ENCODE data around the gene DDIT4. TPM values are rescaled to one million over a fixed set of nuclear protein-coding genes. Genes with fewer than 3 reads are reported as not detected.

Gene DDIT4
- total RNA-seq, 1 donor from 2014 or later: 280 TPM

DNA sequence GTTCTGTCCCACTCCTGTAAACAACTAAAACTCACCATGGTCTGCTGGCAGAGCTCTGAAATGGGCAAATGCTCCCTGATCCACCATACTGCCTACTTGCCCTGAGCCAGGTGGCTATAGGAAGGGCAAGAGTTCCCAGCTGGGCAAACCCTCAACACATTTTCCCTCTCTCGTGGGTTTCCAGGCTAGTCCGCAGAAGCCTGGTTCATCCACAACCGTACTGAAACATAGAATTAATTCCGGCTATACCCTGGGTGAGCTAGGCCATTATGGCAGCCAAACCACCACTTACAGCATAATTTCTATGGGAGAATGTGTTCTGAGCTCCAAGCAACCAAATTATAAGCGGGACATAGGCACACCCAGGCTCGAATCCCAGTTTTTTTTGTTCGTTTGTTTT lies 20.1 kb upstream of the DDIT4 start:
- Histone ChIP-seq H3K4me3 (ENCODE audit: low read depth, low read length) (no peak overlapping the region), H3K36me3 (ENCODE audit: control insufficient read depth, insufficient read depth, low read length) (no peaks in the 10 kb centered on the region), H3K27me3 (ENCODE audit: control insufficient read depth, insufficient read depth, low read length) (no peaks in the 10 kb centered on the region)
- DNase-seq (ENCODE audit: low read depth): no peak
- TF ChIP-seq, protein P1, sequence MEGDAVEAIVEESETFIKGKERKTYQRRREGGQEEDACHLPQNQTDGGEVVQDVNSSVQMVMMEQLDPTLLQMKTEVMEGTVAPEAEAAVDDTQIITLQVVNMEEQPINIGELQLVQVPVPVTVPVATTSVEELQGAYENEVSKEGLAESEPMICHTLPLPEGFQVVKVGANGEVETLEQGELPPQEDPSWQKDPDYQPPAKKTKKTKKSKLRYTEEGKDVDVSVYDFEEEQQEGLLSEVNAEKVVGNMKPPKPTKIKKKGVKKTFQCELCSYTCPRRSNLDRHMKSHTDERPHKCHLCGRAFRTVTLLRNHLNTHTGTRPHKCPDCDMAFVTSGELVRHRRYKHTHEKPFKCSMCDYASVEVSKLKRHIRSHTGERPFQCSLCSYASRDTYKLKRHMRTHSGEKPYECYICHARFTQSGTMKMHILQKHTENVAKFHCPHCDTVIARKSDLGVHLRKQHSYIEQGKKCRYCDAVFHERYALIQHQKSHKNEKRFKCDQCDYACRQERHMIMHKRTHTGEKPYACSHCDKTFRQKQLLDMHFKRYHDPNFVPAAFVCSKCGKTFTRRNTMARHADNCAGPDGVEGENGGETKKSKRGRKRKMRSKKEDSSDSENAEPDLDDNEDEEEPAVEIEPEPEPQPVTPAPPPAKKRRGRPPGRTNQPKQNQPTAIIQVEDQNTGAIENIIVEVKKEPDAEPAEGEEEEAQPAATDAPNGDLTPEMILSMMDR (IDR thresholded peaks at IDR 0.05; ENCODE audit: insufficient read depth, low read length, poor library complexity, severe bottlenecking): no peak

DNA sequence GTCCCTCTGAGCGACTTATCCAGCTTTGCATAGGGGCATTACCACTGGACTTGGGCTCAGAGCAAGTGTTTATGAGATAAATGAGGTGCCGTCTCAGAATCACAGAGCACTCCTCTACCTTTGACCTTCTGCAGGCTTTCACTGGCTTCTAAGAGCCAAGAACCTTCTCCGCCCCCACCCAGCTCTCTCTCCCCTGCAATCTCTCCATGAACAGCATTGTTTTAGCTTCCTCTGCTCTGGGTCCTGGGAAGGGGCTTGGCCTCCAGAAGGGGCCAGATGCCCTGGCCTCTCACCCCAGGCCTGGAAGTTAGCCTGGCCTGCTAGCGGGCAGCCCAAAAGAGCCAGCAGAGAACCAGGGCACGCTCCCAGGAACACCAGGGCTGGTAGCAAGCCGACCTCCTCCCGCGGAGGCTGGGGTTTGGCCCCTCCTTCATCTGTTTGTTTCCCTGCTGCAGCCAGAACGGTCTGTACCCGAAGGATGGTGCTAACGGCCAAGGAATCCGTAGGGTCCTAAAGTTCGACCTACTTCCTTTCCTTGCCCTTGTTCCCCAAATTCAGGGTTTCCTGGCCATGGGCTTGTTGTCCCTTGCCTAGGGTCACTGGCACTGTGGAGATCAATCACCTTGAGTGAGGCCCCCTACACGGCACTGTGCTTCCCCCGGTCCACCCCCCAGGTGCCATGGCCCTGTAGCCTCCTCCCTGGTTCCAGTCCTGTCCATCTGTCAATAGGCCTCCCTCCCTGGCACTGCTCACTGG lies 18.7 kb upstream of the DDIT4 start:
- no peak for DNase-seq (ENCODE audit: low read depth)
- Histone ChIP-seq H3K4me3 (ENCODE audit: low read depth, low read length) (no peak overlapping the region), H3K27me3 (ENCODE audit: control insufficient read depth, insufficient read depth, low read length) (no peaks in the 10 kb centered on the region), H3K36me3 (ENCODE audit: control insufficient read depth, insufficient read depth, low read length) (no peaks in the 10 kb centered on the region)
- TF ChIP-seq, protein P1 (IDR thresholded peaks at IDR 0.05; ENCODE audit: insufficient read depth, low read length, poor library complexity, severe bottlenecking): no peak

DNA sequence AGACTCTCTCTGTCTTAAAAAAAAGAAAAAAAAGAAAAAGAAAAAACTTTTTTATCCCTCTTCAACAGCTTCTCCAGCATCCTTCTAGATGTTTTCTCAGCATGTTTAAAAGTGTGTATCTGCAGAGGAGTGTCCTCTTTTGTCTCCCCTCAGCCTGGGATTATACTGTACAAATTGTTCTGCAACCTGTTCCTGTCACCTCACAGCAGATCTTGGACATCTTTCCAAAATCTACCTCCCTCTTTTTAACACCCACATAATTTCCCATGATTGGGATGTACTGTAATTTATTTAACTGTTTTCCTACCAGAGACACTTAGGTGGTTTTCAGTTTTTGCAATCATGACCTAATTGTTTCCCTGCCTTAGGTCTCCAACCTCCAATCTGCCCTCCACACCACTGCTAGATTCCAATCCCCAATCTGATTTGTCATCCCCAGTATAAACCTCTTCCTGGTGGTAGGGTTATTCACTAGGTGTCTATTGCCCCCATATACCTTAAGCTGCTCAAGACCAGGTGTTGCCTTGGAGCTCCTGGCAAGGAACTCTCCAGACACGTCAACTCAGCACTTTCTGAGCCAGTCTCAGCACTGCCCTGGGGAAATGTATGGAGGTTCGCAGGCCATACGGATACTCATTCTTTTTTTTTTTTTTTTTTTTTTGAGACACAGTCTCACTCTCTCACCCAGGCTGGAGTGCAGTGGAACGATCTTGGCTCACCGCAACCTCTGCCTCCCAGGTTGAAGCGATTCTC lies 17.6 kb upstream of the DDIT4 start:
- Histone ChIP-seq H3K4me3 (ENCODE audit: low read depth, low read length) (no peak overlapping the region), H3K36me3 (ENCODE audit: control insufficient read depth, insufficient read depth, low read length) (no peaks in the 10 kb centered on the region), H3K27me3 (ENCODE audit: control insufficient read depth, insufficient read depth, low read length) (no peaks in the 10 kb centered on the region)
- no peak for DNase-seq (ENCODE audit: low read depth)
- TF ChIP-seq, protein P1 (IDR thresholded peaks at IDR 0.05; ENCODE audit: insufficient read depth, low read length, poor library complexity, severe bottlenecking): no peak

DNA sequence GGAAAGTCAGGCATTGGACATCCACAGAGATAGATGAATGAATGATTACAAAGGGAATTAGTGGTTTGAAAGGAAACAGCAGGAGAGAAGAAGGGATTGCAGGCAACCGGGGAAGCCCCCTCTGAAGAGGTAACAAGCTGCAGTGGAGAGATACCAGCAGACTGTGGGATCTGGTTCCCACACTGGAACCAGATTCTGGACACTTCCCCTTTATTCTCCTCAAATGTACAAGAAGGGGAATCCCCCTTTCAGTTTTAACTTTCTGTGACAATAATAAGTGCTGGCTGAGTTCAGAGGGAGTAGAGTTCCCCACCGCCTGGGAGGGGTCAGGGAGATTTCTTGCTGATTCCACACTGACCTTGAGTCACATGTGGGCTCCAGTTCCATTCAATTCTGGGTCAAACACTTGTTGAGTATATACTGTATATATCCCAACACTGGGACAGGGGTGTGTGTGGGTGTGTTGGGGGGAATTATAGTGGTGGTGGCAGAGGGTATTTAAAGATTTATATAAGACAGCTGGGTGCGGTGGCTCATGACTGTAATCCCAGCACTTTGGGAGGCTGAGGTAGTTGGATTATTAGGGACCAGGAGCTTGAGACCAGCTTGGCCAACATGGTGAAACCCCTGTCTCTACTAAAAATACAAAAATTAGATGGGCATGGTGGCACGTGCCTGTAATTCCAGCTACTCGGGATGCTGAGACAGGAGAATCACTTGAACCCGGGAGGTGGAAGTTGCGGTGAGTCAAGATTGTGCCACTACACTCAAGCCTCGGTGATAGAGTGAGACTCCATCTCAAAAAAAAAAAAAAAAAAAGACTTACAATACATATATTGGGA lies 16.5 kb upstream of the DDIT4 start:
- Histone ChIP-seq H3K27me3 (ENCODE audit: control insufficient read depth, insufficient read depth, low read length) (no peaks in the 10 kb centered on the region), H3K4me3 (ENCODE audit: low read depth, low read length) (no peak overlapping the region), H3K36me3 (ENCODE audit: control insufficient read depth, insufficient read depth, low read length) (no peaks in the 10 kb centered on the region)
- TF ChIP-seq, protein P1 (IDR thresholded peaks at IDR 0.05; ENCODE audit: insufficient read depth, low read length, poor library complexity, severe bottlenecking): no peak
- DNase-seq (ENCODE audit: low read depth): no peak

DNA sequence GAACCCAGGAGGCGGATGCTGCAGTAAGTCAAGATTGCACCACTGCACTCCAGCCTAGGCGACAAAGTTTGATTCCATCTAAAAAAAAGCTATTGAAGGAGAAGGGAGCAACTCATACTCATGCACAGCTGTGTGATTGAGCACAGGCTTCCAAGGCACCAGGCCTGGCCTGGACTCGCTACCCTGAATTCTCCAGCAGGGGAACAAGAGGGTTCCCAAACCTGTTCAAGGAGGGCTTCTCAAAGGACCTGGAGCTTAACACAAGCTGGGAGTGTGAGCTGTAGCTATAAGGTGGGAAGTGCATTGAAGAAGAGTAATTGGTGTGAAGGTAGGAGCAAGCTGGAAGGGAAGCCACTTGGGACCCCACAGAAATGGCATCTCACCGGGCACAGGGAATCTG lies 15.1 kb upstream of the DDIT4 start:
- TF ChIP-seq, protein P1 (IDR thresholded peaks at IDR 0.05; ENCODE audit: insufficient read depth, low read length, poor library complexity, severe bottlenecking): no peak
- no peak overlapping the region for H3K4me3 ChIP-seq (ENCODE audit: low read depth, low read length)
- H3K27me3 ChIP-seq (ENCODE audit: control insufficient read depth, insufficient read depth, low read length): no peaks in the 10 kb centered on the region
- no peak for DNase-seq (ENCODE audit: low read depth)
- H3K36me3 ChIP-seq (ENCODE audit: control insufficient read depth, insufficient read depth, low read length): no peaks in the 10 kb centered on the region
